ENCODE data around the gene ERC2.

- TF ChIP-seq JUNB (IDR thresholded peaks at IDR 0.05): no peak
- TF ChIP-seq KDM1A (IDR thresholded peaks at IDR 0.05; ENCODE audit: low read depth): no peak
- TF ChIP-seq CTCF (IDR thresholded peaks at IDR 0.05): no peak
- no peak for TF ChIP-seq POLR2A (IDR thresholded peaks at IDR 0.05; ENCODE audit: low read length)
- no peak for TF ChIP-seq MAX (IDR thresholded peaks at IDR 0.05)
These were observed 355.0 kb downstream of the ERC2 start for GRCh38 chr3:56113231-56113630.
